ENCODE results near the gene EHD4.
A peak's percentile ranks its signal among the peaks of the same experiment; 100 is the strongest.

Gene EHD4

GRCh38 chr15:41877631-41878354 is 94.6 kb downstream of the EHD4 start:
- H3K9me3 Mint-ChIP-seq = no peaks in the 10 kb centered on the region
- no peak for DNase-seq
- no peaks in the 10 kb centered on the region for H3K36me3 Mint-ChIP-seq
- CTCF ChIA-PET = no interaction called here
- H3K27me3 Mint-ChIP-seq = peaks cover 62% of the 10 kb centered on the region
- H3K4me3 Mint-ChIP-seq = no peak overlapping the region
- peaks cover 5% of the 10 kb centered on the region for H3K4me1 Mint-ChIP-seq
- H3K27ac Mint-ChIP-seq = no peak overlapping the region

GRCh38 chr15:41876689-41877088 is 95.7 kb downstream of the EHD4 start:
- no peak overlapping the region for H3K4me3 Mint-ChIP-seq
- peaks cover 3% of the 10 kb centered on the region for H3K4me1 Mint-ChIP-seq
- DNase-seq = no peak
- CTCF ChIA-PET = interaction anchor here (1.0 kb wide), 1 partner anchor 15 kb away, joined by 3 read pairs; no protein-coding TSS in a partner anchor
- H3K9me3 Mint-ChIP-seq = no peaks in the 10 kb centered on the region
- no peak overlapping the region for H3K27ac Mint-ChIP-seq
- H3K27me3 Mint-ChIP-seq = peaks cover 59% of the 10 kb centered on the region
- no peaks in the 10 kb centered on the region for H3K36me3 Mint-ChIP-seq

- peaks cover 52% of the 10 kb centered on the region for H3K27me3 Mint-ChIP-seq
- no peaks in the 10 kb centered on the region for H3K36me3 Mint-ChIP-seq
- DNase-seq = no peak
- H3K4me3 Mint-ChIP-seq = no peak overlapping the region
- H3K27ac Mint-ChIP-seq = peak overlapping the region; percentile 60
- no peaks in the 10 kb centered on the region for H3K9me3 Mint-ChIP-seq
- peaks cover 3% of the 10 kb centered on the region for H3K4me1 Mint-ChIP-seq
- CTCF ChIA-PET = no interaction called here
Measured at GRCh38 chr15:41876007-41876406, 96.3 kb downstream of the EHD4 start.

GRCh38 chr15:41874736-41875135 is 97.6 kb downstream of the EHD4 start:
- H3K4me3 Mint-ChIP-seq = no peak overlapping the region
- peaks cover 39% of the 10 kb centered on the region for H3K27me3 Mint-ChIP-seq
- no peak overlapping the region for H3K27ac Mint-ChIP-seq
- no peaks in the 10 kb centered on the region for H3K36me3 Mint-ChIP-seq
- CTCF ChIA-PET = interaction anchor here (1.2 kb wide), 1 partner anchor 30 kb away, joined by 3 read pairs; no protein-coding TSS in a partner anchor
- DNase-seq = no peak
- H3K9me3 Mint-ChIP-seq = no peaks in the 10 kb centered on the region
- H3K4me1 Mint-ChIP-seq = peaks cover 10% of the 10 kb centered on the region

- no peak overlapping the region for H3K27ac Mint-ChIP-seq
- no peak for DNase-seq
- H3K9me3 Mint-ChIP-seq = no peaks in the 10 kb centered on the region
- CTCF ChIA-PET = no interaction called here
- H3K27me3 Mint-ChIP-seq = peaks cover 36% of the 10 kb centered on the region
- peaks cover 12% of the 10 kb centered on the region for H3K4me1 Mint-ChIP-seq
- H3K36me3 Mint-ChIP-seq = no peaks in the 10 kb centered on the region
- H3K4me3 Mint-ChIP-seq = no peak overlapping the region
Measured at GRCh38 chr15:41873711-41874110, 98.6 kb downstream of the EHD4 start.

- CTCF ChIA-PET = interaction anchor here (1.3 kb wide), 1 partner anchor 98 kb away, joined by 3 read pairs; the partner anchor contains the start of gene MAPKBP1
- peaks cover 39% of the 10 kb centered on the region for H3K27me3 Mint-ChIP-seq
- H3K4me1 Mint-ChIP-seq = peaks cover 12% of the 10 kb centered on the region
- no peak for DNase-seq
- no peak overlapping the region for H3K27ac Mint-ChIP-seq
- H3K9me3 Mint-ChIP-seq = no peaks in the 10 kb centered on the region
- no peak overlapping the region for H3K4me3 Mint-ChIP-seq
- no peaks in the 10 kb centered on the region for H3K36me3 Mint-ChIP-seq
Measured at GRCh38 chr15:41872166-41872747, 100.1 kb downstream of the EHD4 start.

- H3K36me3 Mint-ChIP-seq = no peaks in the 10 kb centered on the region
- peaks cover 41% of the 10 kb centered on the region for H3K27me3 Mint-ChIP-seq
- CTCF ChIA-PET = interaction anchor here (0.7 to 1.3 kb wide), 5 partner anchors 14 to 97 kb away, joined by 3 to 4 read pairs (median 3); partner anchors contain the start of gene MAPKBP1
- H3K4me3 Mint-ChIP-seq = no peak overlapping the region
- peak overlapping the region; percentile 87 for H3K27ac Mint-ChIP-seq
- peaks cover 12% of the 10 kb centered on the region for H3K4me1 Mint-ChIP-seq
- DNase-seq = no peak
- H3K9me3 Mint-ChIP-seq = no peaks in the 10 kb centered on the region
Measured at GRCh38 chr15:41871175-41871905, 101.0 kb downstream of the EHD4 start.

GRCh38 chr15:41870689-41871081 is 101.7 kb downstream of the EHD4 start:
- H3K4me3 Mint-ChIP-seq = no peak overlapping the region
- CTCF ChIA-PET = interaction anchor here (0.7 to 1.3 kb wide), 5 partner anchors 13 to 96 kb away, joined by 3 to 4 read pairs (median 3); partner anchors contain the start of gene MAPKBP1
- DNase-seq = peak; percentile 74
- H3K27me3 Mint-ChIP-seq = peaks cover 41% of the 10 kb centered on the region
- no peaks in the 10 kb centered on the region for H3K36me3 Mint-ChIP-seq
- peak overlapping the region; percentile 87 for H3K27ac Mint-ChIP-seq
- peaks cover 12% of the 10 kb centered on the region for H3K4me1 Mint-ChIP-seq
- H3K9me3 Mint-ChIP-seq = no peaks in the 10 kb centered on the region

GRCh38 chr15:41869770-41870688 is 102.3 kb downstream of the EHD4 start:
- no peak overlapping the region for H3K4me3 Mint-ChIP-seq
- H3K27me3 Mint-ChIP-seq = peaks cover 37% of the 10 kb centered on the region

GRCh38 chr15:41868321-41868720 is 104.0 kb downstream of the EHD4 start:
- Mint-ChIP-seq H3K4me1 (peaks cover 12% of the 10 kb centered on the region), H3K4me3 (no peak overlapping the region), H3K36me3 (no peaks in the 10 kb centered on the region), H3K9me3 (no peaks in the 10 kb centered on the region), H3K27me3 (peaks cover 27% of the 10 kb centered on the region), H3K27ac (no peak overlapping the region)
- no peak for DNase-seq
- CTCF ChIA-PET = interaction anchor here (0.6 kb wide), 1 partner anchor 52 kb away, joined by 3 read pairs; no protein-coding TSS in a partner anchor

More at GRCh38 chr15:41869770-41870688, 102.3 kb downstream of the EHD4 start:
- CTCF ChIA-PET = interaction anchor here (0.7 to 1.3 kb wide), 5 partner anchors 12 to 59 kb away, joined by 3 to 4 read pairs (median 3); no protein-coding TSS in a partner anchor
- Mint-ChIP-seq H3K27ac (peak overlapping the region; percentile 87), H3K36me3 (no peaks in the 10 kb centered on the region), H3K9me3 (no peaks in the 10 kb centered on the region), H3K4me1 (peaks cover 12% of the 10 kb centered on the region)
- DNase-seq = no peak

GRCh38 chr15:41866872-41867579 is 105.3 kb downstream of the EHD4 start:
- Mint-ChIP-seq H3K27ac (no peak overlapping the region), H3K27me3 (peaks cover 27% of the 10 kb centered on the region), H3K4me1 (peaks cover 12% of the 10 kb centered on the region), H3K4me3 (no peak overlapping the region), H3K36me3 (no peaks in the 10 kb centered on the region), H3K9me3 (no peaks in the 10 kb centered on the region)
- no peak for DNase-seq
- CTCF ChIA-PET = interaction anchor here (1.1 to 1.7 kb wide), 2 partner anchors 9 to 37 kb away, joined by 3 to 4 read pairs; no protein-coding TSS in a partner anchor

- Mint-ChIP-seq H3K27ac (no peak overlapping the region), H3K27me3 (peaks cover 29% of the 10 kb centered on the region)
- CTCF ChIA-PET = interaction anchor here (1.7 kb wide), 1 partner anchor 38 kb away, joined by 4 read pairs; no protein-coding TSS in a partner anchor
Measured at GRCh38 chr15:41866263-41866703, 106.1 kb downstream of the EHD4 start.

More at GRCh38 chr15:41866263-41866703, 106.1 kb downstream of the EHD4 start:
- DNase-seq = no peak
- Mint-ChIP-seq H3K9me3 (no peaks in the 10 kb centered on the region), H3K4me3 (no peak overlapping the region), H3K36me3 (no peaks in the 10 kb centered on the region), H3K4me1 (peaks cover 12% of the 10 kb centered on the region)
